ENCODE measurements around the gene TTC39A. TPM values are rescaled to one million over a fixed set of nuclear protein-coding genes. Genes with fewer than 3 reads are reported as not detected.

TTC39A gene
- polyA plus RNA-seq, 2 of the 4 experiments (the other 2 are of a cell fraction), result 1.4 to 6.2 TPM

GRCh38 chr1:51373898-51374297, 43.5 kb upstream of the TTC39A start:
- ChIA-PET CTCF (no interaction called here), POLR2A (no interaction called here)
- Histone ChIP-seq H3K9me3 (no peaks in the 10 kb centered on the region), H3K4me2 (no peak overlapping the region), H3K4me3 (no peak overlapping the region), H3K27ac (no peak overlapping the region), H3K4me1 (no peaks in the 10 kb centered on the region)
- DNase-seq (ENCODE audit: low read depth in 1 of 2, low spot score in 1 of 2) (no peak), FAIRE-seq (no peak), ATAC-seq (no peak)
- TF ChIP-seq KDM1A (IDR thresholded peaks at IDR 0.05; ENCODE audit: low read depth), result no peak
- no peak for TF ChIP-seq REST (IDR thresholded peaks at IDR 0.05)
- TF ChIP-seq CBX8 (IDR thresholded peaks at IDR 0.05), result no peak
- TF ChIP-seq CBX2 (IDR thresholded peaks at IDR 0.05; ENCODE audit: borderline replicate concordance, low read depth), result no peak
- TF ChIP-seq ZNF302 (CRISPR knock-in tag; IDR thresholded peaks at IDR 0.05), result no peak
- TF ChIP-seq HEYL (CRISPR knock-in tag; IDR thresholded peaks at IDR 0.05), result no peak
- TF ChIP-seq NR3C1 (IDR thresholded peaks at IDR 0.05), result no peak
- TF ChIP-seq JUN (IDR thresholded peaks at IDR 0.05), result no peak
- TF ChIP-seq USF2 (IDR thresholded peaks at IDR 0.05), result no peak
- TF ChIP-seq JUNB (IDR thresholded peaks at IDR 0.05), result no peak
- TF ChIP-seq RARB (CRISPR knock-in tag; IDR thresholded peaks at IDR 0.05), result no peak
- no peak for TF ChIP-seq MAFK (IDR thresholded peaks at IDR 0.05; ENCODE audit: partially characterized antibody)
- TF ChIP-seq CTCF (IDR thresholded peaks at IDR 0.05), result no peak
- 75% methylated on average over 3 of the region's 3 CpGs for WGBS (ENCODE audit: missing lambda C conversion rate)

- no peak for TF ChIP-seq BHLHE40 (IDR thresholded peaks at IDR 0.05; ENCODE audit: low read depth, low read length)
- no peak for TF ChIP-seq TP53 (CRISPR knock-in tag; IDR thresholded peaks at IDR 0.05)
- TF ChIP-seq GATA3 (IDR thresholded peaks at IDR 0.05; ENCODE audit: borderline replicate concordance), result no peak
- no peak for TF ChIP-seq CBX8 (IDR thresholded peaks at IDR 0.05)
- TF ChIP-seq NPAS2 (CRISPR knock-in tag; IDR thresholded peaks at IDR 0.05; ENCODE audit: borderline replicate concordance), result no peak
- TF ChIP-seq ATOH8 (CRISPR knock-in tag; IDR thresholded peaks at IDR 0.05; ENCODE audit: low read depth), result no peak
- no peak for TF ChIP-seq HDAC2 (IDR thresholded peaks at IDR 0.05)
- TF ChIP-seq MYC (IDR thresholded peaks at IDR 0.05; ENCODE audit: borderline replicate concordance, low read length), result no peak
- no peak for ATAC-seq
- H3K27ac ChIP-seq, result no peak overlapping the region
- H3K4me3 ChIP-seq, result no peak overlapping the region
- no peak for FAIRE-seq
- CTCF ChIA-PET, result no interaction called here
- DNase-seq (ENCODE audit: low read depth in 1 of 2, low spot score in 1 of 2), result no peak
- H3K9me3 ChIP-seq, result no peaks in the 10 kb centered on the region
- POLR2A ChIA-PET, result no interaction called here
- no peak overlapping the region for H3K4me2 ChIP-seq
- H3K4me1 ChIP-seq, result no peaks in the 10 kb centered on the region
These were observed 42.2 kb upstream of the TTC39A start for GRCh38 chr1:51372561-51372960.
